WI38 (cell line): ENCODE measurements around the gene ZNF248.
"Not testable (repeated sequence)": the region's sequence is repeated elsewhere in the genome, so short reads cannot be mapped to it uniquely, and the experiment has no call there.

Experiments
- H3K4me3 ChIP-seq: 2 replicates; pipeline ENCODE4 v1.5.1; 2011; ENCODE audit warnings: low read depth, mild to moderate bottlenecking, control low read depth, low read length
- CTCF ChIP-seq: IDR thresholded peaks from 2 replicates; pipeline ENCODE4 v1.5.1; 2012; ENCODE audit warnings: low read depth, mild to moderate bottlenecking, control low read depth, low read length

ZNF248 gene

DNA sequence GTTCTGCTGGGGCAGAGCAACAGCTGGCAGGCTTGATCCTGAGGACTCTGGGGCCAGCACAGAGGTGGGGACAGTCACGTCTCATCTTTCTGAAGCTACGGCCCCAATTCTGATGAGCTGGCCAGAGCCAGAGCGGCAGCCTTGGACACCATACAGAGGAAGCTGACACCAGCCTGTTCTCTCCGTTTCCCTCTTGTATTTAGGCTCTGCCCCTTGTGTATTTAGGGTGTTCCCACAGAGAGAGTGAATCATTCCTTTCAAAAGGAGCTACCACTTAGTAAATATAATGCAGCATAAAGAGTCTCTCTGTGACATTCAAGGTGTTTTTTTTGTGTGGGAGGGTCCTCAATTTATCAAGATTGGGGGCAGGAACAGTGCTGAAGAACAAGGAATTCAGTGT, 109.2 kb downstream of the ZNF248 start:
- no peak for TF ChIP-seq CTCF

GRCh38 chr10:37747081-37747480, 110.3 kb downstream of the ZNF248 start:
- no peak overlapping the region for H3K4me3 ChIP-seq
- no peak for TF ChIP-seq CTCF

More for the DNA sequence above, 109.2 kb downstream of the ZNF248 start:
- no peak overlapping the region for H3K4me3 ChIP-seq

DNA sequence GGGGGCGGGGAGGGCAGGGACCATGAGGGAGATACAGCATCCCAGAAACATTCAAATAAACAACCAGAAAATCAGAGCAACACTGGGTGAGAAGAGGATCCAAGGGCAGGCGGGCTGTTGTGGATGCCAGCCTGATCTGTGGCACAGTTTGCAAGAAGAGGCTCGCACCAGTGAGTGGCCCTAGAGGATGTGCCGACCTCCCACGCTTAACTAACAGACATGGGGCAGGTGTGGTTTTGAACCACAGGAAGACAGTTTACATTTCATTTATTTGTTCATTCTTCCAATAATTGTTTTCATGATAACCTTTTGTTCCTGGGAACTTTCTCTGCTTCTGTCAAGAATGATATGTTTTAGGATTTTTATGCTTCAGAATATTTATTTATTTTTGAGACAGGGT, 115.6 kb downstream of the ZNF248 start:
- TF ChIP-seq CTCF, result no peak
- H3K4me3 ChIP-seq, result no peak overlapping the region

- H3K4me3 ChIP-seq, result no peak overlapping the region
- no peak for TF ChIP-seq CTCF
Observed at GRCh38 chr10:37739181-37739580, 118.2 kb downstream of the ZNF248 start.

- not testable (repeated sequence) for H3K4me3 ChIP-seq
Observed at GRCh38 chr10:37738241-37738640, 119.2 kb downstream of the ZNF248 start.

DNA sequence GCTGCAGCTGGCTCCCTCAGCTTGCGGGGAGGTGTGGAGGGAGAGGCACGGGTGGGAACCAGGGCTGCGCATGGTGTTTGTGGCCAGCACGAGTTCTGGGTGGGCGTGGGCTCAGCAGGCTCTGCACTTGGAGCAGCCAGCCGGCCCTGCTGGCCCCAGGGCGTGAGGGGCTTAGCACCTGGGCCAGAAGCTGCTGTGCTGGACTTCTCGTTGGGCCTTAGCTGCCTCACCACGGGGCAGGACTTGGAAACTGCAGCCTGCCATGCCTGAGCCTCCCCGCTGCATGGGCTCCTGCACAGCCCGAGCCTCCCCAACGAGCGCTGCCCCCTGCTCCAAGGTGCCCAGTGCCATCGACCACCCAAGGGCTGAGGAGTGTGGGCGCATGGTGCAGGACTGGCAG, 120.1 kb downstream of the ZNF248 start:
- no peak overlapping the region for H3K4me3 ChIP-seq
- no peak for TF ChIP-seq CTCF

DNA sequence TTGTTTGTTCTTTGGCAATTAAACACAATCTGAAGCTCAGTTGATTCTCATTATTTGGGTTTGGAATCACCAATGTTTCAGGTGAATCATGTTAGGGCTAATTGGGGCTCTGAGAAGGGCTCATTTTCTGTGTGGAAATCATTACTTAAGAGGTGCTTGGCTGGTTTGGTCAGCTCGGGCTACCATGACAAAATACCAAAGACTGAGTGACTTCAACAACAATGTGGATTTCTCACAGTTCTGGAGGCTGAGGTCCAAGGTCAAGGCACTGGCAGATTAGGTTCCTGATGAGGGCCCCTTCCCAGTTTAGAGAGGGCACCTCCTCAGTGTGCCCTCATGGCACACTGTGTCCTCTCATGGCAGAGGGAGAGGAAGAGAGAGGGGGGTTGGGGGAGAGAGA, 121.3 kb downstream of the ZNF248 start:
- TF ChIP-seq CTCF, result no peak

DNA sequence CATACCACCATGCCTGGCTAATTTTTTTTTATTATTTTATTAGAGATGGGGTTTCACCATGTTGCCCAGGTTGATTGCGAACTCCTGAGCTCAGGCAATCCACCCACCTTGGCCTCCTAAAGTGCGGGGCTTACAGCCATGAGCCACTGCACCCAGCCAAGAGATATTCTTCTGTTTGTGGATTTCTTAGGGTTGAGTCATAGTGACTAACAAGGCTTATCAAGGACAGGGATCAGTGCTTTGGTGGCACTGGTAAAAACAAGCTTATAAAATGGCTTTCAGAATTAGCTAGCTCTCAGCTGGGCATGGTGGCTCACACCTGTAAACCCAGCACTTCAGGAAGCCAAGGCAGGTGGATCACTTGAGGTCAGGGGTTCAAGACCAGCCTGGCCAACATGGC, 122.4 kb downstream of the ZNF248 start:
- no peak for TF ChIP-seq CTCF

More for the DNA sequence above, 121.3 kb downstream of the ZNF248 start:
- H3K4me3 ChIP-seq, result no peak overlapping the region

More for the DNA sequence above, 122.4 kb downstream of the ZNF248 start:
- H3K4me3 ChIP-seq, result no peak overlapping the region
